ENCODE data around the gene ITCH. TPM values are rescaled to one million over a fixed set of nuclear protein-coding genes. Genes with fewer than 3 reads are reported as not detected.

The ITCH gene
- total and polyA plus RNA-seq, 2 donors (not counting 3 experiments of a cell fraction or from before 2014, with no cell fraction given), result 6.4 to 57.4 TPM

DNA sequence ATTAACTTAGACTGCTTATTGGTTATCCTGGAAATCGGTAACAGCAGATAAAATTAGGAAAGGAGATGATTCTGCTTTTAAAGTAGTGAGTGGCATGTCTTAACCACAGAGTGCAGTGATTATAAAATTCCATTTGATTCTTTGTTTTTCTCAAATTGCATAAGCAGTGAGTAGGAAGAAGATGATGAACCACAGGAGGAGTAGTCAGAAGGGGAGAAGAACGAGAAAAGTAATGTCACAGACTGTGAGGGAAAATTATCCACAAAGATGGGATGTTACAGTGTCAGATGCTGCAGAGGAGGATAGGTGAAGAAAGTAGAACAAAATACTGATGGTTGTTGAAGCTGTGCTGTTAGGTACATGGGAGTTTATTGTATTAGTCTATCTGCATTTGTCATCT, 63.0 kb downstream of the ITCH start:
- POLR2A ChIA-PET, result no interaction called here
- intact Hi-C loops (cut with micrococcal nuclease) (no loop called here), dilution Hi-C loops (cut with MboI; ENCODE audit: extremely low pct_ligation_motif_present, low sequenced_read_pairs) (no loop called here)
- H3K27me3 ChIP-seq (ENCODE audit: control insufficient read depth in 2 of 2, insufficient read depth in 2 of 2, low read length in 2 of 2), result no peaks in the 10 kb centered on the region
- H3K4me1 ChIP-seq (ENCODE audit: control insufficient read depth, extremely low read depth, insufficient read depth, low read length), result no peaks in the 10 kb centered on the region
- DNase-seq (ENCODE audit: low read depth, low spot score) (no peak), FAIRE-seq (no peak)
- peaks cover 13% of the 10 kb centered on the region for H3K79me2 ChIP-seq (ENCODE audit: control insufficient read depth, insufficient read depth, low read length)
- no peak overlapping the region for H3K9ac ChIP-seq (replicated peaks; ENCODE audit: extremely low read depth, insufficient read depth, low read length)
- no peak overlapping the region for H2AFZ ChIP-seq (ENCODE audit: low read depth, low read length)
- CTCF ChIA-PET, result interaction anchor here (1.2 kb wide), 1 partner anchor 114 kb away, joined by 3 read pairs; no protein-coding TSS in a partner anchor
- H3K4me2 ChIP-seq (ENCODE audit: insufficient read depth, low read length), result no peak overlapping the region
- H4K20me1 ChIP-seq (replicated peaks; ENCODE audit: control insufficient read depth, extremely low read depth, insufficient read depth, low read length), result no peaks in the 10 kb centered on the region
- TF ChIP-seq MYC (IDR thresholded peaks at IDR 0.05; ENCODE audit: low read depth, low read length) (no peak), POLR2AphosphoS5 (IDR thresholded peaks at IDR 0.05; ENCODE audit: insufficient read depth, low read depth, low read length) (no peak), POLR2A (IDR thresholded peaks at IDR 0.05; ENCODE audit: low read depth, low read length) (no peak), GATA2 (IDR thresholded peaks at IDR 0.05; ENCODE audit: insufficient read depth, insufficient read length, low read depth, low read length) (no peak), FOS (IDR thresholded peaks at IDR 0.05; ENCODE audit: borderline replicate concordance, insufficient read depth, low read length) (no peak), JUN (IDR thresholded peaks at IDR 0.05; ENCODE audit: borderline replicate concordance, insufficient read depth, insufficient read length, low read depth) (no peak), EZH2 (IDR thresholded peaks at IDR 0.05; ENCODE audit: borderline replicate concordance, low read depth, low read length, severe bottlenecking) (no peak)
- TF ChIP-seq, protein P1, sequence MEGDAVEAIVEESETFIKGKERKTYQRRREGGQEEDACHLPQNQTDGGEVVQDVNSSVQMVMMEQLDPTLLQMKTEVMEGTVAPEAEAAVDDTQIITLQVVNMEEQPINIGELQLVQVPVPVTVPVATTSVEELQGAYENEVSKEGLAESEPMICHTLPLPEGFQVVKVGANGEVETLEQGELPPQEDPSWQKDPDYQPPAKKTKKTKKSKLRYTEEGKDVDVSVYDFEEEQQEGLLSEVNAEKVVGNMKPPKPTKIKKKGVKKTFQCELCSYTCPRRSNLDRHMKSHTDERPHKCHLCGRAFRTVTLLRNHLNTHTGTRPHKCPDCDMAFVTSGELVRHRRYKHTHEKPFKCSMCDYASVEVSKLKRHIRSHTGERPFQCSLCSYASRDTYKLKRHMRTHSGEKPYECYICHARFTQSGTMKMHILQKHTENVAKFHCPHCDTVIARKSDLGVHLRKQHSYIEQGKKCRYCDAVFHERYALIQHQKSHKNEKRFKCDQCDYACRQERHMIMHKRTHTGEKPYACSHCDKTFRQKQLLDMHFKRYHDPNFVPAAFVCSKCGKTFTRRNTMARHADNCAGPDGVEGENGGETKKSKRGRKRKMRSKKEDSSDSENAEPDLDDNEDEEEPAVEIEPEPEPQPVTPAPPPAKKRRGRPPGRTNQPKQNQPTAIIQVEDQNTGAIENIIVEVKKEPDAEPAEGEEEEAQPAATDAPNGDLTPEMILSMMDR (IDR thresholded peaks at IDR 0.05; ENCODE audit: extremely low read depth in 1 of 2, insufficient read depth in 1 of 2, low read depth in 1 of 2, low read length in 2 of 2), result no peak
- TF ChIP-seq, protein P2, sequence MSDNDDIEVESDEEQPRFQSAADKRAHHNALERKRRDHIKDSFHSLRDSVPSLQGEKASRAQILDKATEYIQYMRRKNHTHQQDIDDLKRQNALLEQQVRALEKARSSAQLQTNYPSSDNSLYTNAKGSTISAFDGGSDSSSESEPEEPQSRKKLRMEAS (IDR thresholded peaks at IDR 0.05; ENCODE audit: insufficient read depth, insufficient read length), result no peak
- no peak overlapping the region for H3K27ac ChIP-seq (ENCODE audit: insufficient read depth, low read depth, low read length)
- no peaks in the 10 kb centered on the region for H3K9me3 ChIP-seq (replicated peaks; ENCODE audit: control insufficient read depth, insufficient read depth, low read length)
- H3K9me1 ChIP-seq (replicated peaks; ENCODE audit: control insufficient read depth, extremely low read depth, insufficient read depth, low read length), result no peaks in the 10 kb centered on the region
- no TSS peak for BruUV-seq (replicated peaks)
- H3K36me3 ChIP-seq (ENCODE audit: control insufficient read depth in 2 of 2, extremely low read depth in 1 of 2, insufficient read depth in 2 of 2, low read length in 2 of 2), result peaks cover 10 to 16% of the 10 kb centered on the region in 2 experiments
- no peak overlapping the region for H3K4me3 ChIP-seq (replicated peaks in 1 of 3; ENCODE audit: insufficient read depth in 1 of 3, low read depth in 1 of 3, low read length in 3 of 3)

Measured in endothelial cell of umbilical vein (primary cell).